OCI-LY3 (cell line): ENCODE measurements around the gene ARPIN.

ENCODE experiments used
- CTCF ChIP-seq: fragments of 200-600, 300-600 bp; sonication (generic); IDR thresholded peaks from 2 replicates; pipeline ENCODE4 v1.5.1; 2014; ENCODE audit warnings: antibody characterized with exemption, low read length, low read depth
- EZH2phosphoT487 ChIP-seq: fragments of 200-600 bp; shearing (Covaris generic); IDR thresholded peaks from 2 replicates; pipeline ENCODE4 v1.6.1; 2018; ENCODE audit warnings: antibody characterized with exemption, mixed run types, low read depth

- TF ChIP-seq CTCF = no peak
- no peak for TF ChIP-seq EZH2phosphoT487
These were observed 60.9 kb downstream of the ARPIN start for GRCh38 chr15:89851673-89852341.
